ENCODE measurements around the gene EMID1.

- TF ChIP-seq ZNF558 (tag by site-specific recombination; IDR thresholded peaks at IDR 0.05): no peak
- TF ChIP-seq, protein P1, sequence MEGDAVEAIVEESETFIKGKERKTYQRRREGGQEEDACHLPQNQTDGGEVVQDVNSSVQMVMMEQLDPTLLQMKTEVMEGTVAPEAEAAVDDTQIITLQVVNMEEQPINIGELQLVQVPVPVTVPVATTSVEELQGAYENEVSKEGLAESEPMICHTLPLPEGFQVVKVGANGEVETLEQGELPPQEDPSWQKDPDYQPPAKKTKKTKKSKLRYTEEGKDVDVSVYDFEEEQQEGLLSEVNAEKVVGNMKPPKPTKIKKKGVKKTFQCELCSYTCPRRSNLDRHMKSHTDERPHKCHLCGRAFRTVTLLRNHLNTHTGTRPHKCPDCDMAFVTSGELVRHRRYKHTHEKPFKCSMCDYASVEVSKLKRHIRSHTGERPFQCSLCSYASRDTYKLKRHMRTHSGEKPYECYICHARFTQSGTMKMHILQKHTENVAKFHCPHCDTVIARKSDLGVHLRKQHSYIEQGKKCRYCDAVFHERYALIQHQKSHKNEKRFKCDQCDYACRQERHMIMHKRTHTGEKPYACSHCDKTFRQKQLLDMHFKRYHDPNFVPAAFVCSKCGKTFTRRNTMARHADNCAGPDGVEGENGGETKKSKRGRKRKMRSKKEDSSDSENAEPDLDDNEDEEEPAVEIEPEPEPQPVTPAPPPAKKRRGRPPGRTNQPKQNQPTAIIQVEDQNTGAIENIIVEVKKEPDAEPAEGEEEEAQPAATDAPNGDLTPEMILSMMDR (tag by site-specific recombination; IDR thresholded peaks at IDR 0.05): no peak
- TF ChIP-seq, protein P2, sequence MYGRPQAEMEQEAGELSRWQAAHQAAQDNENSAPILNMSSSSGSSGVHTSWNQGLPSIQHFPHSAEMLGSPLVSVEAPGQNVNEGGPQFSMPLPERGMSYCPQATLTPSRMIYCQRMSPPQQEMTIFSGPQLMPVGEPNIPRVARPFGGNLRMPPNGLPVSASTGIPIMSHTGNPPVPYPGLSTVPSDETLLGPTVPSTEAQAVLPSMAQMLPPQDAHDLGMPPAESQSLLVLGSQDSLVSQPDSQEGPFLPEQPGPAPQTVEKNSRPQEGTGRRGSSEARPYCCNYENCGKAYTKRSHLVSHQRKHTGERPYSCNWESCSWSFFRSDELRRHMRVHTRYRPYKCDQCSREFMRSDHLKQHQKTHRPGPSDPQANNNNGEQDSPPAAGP (tag by site-specific recombination; IDR thresholded peaks at IDR 0.05): no peak
- TF ChIP-seq, protein P3, sequence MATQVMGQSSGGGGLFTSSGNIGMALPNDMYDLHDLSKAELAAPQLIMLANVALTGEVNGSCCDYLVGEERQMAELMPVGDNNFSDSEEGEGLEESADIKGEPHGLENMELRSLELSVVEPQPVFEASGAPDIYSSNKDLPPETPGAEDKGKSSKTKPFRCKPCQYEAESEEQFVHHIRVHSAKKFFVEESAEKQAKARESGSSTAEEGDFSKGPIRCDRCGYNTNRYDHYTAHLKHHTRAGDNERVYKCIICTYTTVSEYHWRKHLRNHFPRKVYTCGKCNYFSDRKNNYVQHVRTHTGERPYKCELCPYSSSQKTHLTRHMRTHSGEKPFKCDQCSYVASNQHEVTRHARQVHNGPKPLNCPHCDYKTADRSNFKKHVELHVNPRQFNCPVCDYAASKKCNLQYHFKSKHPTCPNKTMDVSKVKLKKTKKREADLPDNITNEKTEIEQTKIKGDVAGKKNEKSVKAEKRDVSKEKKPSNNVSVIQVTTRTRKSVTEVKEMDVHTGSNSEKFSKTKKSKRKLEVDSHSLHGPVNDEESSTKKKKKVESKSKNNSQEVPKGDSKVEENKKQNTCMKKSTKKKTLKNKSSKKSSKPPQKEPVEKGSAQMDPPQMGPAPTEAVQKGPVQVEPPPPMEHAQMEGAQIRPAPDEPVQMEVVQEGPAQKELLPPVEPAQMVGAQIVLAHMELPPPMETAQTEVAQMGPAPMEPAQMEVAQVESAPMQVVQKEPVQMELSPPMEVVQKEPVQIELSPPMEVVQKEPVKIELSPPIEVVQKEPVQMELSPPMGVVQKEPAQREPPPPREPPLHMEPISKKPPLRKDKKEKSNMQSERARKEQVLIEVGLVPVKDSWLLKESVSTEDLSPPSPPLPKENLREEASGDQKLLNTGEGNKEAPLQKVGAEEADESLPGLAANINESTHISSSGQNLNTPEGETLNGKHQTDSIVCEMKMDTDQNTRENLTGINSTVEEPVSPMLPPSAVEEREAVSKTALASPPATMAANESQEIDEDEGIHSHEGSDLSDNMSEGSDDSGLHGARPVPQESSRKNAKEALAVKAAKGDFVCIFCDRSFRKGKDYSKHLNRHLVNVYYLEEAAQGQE (tag by site-specific recombination; IDR thresholded peaks at IDR 0.05): no peak
- no peak for TF ChIP-seq ZNF266 (tag by site-specific recombination; IDR thresholded peaks at IDR 0.05; ENCODE audit: low read depth)
- no peak for TF ChIP-seq ZBTB1 (tag by site-specific recombination; IDR thresholded peaks at IDR 0.05)
- no peak for TF ChIP-seq PBX3 (CRISPR knock-in tag; IDR thresholded peaks at IDR 0.05)
- TF ChIP-seq, protein P4, sequence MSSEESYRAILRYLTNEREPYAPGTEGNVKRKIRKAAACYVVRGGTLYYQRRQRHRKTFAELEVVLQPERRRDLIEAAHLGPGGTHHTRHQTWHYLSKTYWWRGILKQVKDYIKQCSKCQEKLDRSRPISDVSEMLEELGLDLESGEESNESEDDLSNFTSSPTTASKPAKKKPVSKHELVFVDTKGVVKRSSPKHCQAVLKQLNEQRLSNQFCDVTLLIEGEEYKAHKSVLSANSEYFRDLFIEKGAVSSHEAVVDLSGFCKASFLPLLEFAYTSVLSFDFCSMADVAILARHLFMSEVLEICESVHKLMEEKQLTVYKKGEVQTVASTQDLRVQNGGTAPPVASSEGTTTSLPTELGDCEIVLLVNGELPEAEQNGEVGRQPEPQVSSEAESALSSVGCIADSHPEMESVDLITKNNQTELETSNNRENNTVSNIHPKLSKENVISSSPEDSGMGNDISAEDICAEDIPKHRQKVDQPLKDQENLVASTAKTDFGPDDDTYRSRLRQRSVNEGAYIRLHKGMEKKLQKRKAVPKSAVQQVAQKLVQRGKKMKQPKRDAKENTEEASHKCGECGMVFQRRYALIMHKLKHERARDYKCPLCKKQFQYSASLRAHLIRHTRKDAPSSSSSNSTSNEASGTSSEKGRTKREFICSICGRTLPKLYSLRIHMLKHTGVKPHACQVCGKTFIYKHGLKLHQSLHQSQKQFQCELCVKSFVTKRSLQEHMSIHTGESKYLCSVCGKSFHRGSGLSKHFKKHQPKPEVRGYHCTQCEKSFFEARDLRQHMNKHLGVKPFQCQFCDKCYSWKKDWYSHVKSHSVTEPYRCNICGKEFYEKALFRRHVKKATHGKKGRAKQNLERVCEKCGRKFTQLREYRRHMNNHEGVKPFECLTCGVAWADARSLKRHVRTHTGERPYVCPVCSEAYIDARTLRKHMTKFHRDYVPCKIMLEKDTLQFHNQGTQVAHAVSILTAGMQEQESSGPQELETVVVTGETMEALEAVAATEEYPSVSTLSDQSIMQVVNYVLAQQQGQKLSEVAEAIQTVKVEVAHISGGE (tag by site-specific recombination; conservative IDR thresholded peaks at IDR 0.05; ENCODE audit: low read depth): no peak
Measured at GRCh38 chr22:29257751-29258181, 52.1 kb downstream of the EMID1 start.
